GM23248 (cell line): ENCODE results near the gene CUL3.

Experiments used
- EZH2 ChIP-seq: fragments of 200-600 bp; sonication (generic); IDR thresholded peaks from 2 replicates; pipeline ENCODE4 v1.6.1; 2018; ENCODE audit warnings: antibody characterized with exemption, mild to moderate bottlenecking; ENCODE audit not compliant: insufficient read depth, poor library complexity, severe bottlenecking
- EZH2phosphoT487 ChIP-seq: fragments of 200-600 bp; sonication (generic); IDR thresholded peaks from 2 replicates; pipeline ENCODE4 v1.6.1; 2018; ENCODE audit warnings: antibody characterized with exemption, moderate library complexity, mild to moderate bottlenecking, low read depth; ENCODE audit not compliant: insufficient read depth

GRCh38 chr2:224556381-224556780 is 28.8 kb downstream of the CUL3 start:
- TF ChIP-seq EZH2phosphoT487, result no peak
- TF ChIP-seq EZH2, result no peak
